ENCODE measurements around the gene ERP29.
"Not testable (repeated sequence)": the region's sequence is repeated elsewhere in the genome, so short reads cannot be mapped to it uniquely, and the experiment has no call there.

ERP29 gene

DNA sequence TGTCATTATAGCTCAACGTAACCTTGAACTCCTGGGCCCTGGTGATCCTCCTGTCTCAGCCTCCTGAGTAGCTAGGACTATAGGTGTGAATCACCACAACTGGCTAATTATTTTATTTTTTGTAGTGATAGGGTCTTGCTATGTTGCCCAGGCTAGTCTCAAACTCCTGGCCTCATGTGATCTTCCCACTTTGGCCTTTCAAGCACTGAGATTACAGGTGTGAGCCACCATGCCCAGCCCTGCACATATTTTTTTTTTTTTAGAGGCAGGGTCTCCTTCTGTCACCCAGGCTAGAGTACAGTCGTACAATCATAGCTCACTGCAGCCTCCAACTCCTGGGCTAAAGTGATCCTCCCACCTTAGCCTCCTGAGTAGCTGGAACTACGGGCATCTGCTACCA is 9.2 kb upstream of the ERP29 start:
- no peak for DNase-seq (ENCODE audit: low read depth)

DNA sequence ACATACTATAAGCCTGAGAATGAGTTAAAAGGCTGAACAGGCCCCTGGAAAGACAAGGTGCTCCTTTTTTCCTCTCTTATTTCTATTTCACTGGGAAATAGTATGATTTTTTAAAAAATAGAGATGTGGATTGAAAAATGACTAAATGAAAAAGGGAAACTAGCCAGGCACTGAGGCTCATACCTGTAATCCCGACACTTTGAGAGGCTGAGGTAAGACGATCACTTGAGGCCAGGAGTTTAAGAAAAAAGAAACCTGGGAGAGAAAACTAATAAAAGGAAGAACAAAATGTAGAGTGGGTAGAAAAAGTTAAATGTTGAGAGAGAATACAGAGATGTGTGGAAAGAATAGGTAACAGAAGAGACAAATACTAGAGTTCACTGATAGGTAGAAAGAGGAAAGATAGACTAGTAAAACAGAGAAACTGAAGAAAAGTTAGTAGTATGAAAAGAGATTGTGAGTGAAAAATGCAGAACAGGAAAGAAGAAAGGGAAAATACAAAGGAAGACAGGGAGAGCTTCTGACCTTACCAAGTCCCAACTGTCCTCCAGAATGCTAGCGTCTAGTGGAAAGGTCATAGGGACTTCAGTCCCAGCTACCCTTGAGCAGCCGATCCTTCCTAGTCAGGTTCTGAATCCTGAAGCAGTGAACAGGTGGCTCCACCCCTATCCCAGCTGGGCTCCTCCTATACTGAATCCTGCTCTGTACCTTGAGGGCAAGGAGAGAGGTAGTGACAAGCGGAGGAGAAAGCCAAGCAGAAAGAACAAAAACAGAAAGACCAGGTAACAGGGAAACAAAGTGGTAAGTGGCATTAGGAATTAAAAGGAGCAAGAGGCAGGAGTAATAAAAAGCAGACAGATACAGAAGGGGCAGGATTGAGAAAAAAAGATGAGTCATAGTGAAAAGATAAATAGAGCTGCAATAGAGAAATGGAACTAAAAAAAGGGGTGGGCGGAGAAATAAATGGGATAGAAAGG is 7.5 kb upstream of the ERP29 start:
- no peak for DNase-seq (ENCODE audit: low read depth)

DNA sequence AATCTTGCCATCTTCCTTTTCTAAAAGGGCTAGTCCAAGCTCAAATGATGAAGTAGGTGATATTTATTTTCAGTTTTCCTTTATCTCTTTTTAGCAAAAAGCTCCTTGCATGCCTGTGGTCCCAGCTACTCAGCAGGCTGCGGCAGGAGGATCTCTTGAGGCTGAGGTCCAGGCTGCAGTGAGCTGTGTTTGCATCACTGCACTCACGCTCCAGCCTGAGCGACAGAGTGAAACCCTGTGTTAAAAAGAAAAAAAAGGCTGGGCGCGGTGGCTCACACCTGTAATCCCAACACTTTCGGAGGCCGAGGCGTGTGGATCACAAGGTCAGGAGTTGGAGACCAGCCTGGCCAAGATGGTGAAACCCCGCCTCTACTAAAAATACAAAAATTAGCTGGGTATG is 5.3 kb upstream of the ERP29 start:
- no peak for DNase-seq (ENCODE audit: low read depth)

DNA sequence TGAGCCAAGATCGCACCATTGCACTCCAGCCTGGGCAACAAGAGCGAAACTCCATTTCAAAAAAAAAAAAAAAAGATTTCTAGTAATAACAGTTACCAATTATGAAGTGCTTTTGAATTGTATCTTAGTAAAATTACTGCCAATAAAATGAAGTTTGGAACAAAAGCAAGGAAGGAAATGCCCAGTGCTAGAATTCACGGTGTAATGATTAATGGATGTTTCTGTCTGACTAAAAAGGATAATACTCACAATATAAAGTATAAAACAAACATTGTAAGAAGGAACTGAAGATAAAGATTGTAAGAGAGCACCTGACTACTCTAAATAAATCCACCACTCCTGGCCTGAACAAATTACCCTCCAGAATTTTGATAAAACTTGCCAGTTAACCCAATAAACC is 4.3 kb upstream of the ERP29 start:
- DNase-seq (ENCODE audit: low read depth), result no peak

DNA sequence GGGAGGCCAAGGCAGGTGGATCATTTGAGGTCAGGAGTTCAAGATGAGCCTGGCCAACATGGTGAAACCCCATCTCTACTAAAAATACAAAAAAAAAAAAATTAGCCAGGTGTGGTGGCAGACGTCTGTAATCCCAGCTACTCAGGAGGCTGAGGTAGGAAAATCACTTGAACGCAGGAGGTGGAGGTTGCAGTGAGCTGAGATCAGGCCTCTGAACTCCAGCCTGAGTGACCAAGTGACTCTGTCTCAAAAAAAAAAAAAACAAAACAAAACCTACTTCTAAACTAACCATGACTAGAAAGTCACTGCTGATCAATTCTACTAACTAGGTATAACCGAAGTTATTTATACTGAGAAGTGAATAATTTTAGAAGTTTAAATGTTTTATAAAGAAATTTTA is 3.6 kb upstream of the ERP29 start:
- DNase-seq (ENCODE audit: low read depth), result not testable (repeated sequence)

DNA sequence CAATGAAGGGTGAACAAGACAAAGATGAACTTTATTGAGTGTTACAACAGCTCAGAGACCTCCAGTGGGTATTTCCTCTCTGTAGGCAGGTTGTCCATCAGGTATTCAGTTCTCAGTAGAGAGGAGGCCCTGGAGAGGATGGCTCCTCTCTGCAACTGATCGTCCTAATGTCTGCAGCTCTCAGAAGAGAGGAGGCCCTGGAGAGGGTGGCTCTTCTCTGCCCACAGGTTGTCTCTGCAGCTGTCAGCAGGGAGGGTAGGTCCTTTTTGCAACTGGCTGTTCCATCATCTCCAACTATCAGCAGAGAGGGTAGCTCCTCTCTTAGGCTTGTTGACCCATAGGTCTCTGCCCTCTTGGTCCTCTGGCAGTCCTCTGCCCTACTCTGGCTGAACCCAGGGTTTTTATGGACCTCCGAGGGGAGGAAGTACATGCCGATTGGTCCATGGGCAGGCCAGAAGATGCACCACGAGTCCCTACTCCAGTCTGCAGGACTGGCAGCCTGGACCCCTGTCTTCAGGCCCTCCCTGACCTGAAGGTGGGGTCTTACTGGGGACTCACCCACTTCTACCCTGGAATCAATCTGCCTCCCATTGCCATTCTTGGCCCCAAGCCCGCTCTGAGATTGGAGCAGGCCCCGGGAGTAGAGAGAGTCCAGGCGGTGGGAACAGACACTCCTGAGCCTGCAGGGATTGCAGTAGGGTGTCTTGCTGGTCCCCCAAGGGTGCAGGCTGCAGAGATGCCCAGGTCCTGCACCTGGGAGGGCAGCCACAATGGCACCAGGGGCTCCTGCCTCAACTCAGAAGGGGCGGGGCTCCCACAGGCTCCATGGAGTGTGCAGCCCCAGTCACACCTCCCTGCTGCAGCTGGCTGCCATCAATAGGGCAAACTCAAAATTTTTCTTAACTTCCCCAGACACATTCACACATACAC is 2.5 kb upstream of the ERP29 start:
- DNase-seq (ENCODE audit: low read depth), result no peak

DNA sequence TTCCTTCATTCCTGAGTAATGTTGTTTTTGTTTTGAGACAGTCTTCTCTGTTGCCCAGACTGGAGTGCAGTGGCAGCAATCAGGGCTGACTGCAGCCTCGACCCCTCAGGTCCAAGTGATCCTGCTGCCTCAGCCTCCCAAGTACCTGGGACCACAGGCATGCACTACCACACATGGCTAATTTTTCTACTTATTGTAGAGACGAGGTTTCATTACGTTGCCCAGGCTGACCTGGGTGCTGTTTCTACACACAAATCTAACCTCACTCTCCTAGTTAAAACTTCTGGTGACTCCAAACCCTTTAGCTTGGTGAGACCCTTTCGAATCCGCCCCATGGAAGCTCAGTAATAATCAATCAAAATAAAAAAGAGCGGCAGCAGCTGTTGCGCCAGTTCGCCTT is 1.5 kb upstream of the ERP29 start:
- no peak for DNase-seq (ENCODE audit: low read depth)

DNA sequence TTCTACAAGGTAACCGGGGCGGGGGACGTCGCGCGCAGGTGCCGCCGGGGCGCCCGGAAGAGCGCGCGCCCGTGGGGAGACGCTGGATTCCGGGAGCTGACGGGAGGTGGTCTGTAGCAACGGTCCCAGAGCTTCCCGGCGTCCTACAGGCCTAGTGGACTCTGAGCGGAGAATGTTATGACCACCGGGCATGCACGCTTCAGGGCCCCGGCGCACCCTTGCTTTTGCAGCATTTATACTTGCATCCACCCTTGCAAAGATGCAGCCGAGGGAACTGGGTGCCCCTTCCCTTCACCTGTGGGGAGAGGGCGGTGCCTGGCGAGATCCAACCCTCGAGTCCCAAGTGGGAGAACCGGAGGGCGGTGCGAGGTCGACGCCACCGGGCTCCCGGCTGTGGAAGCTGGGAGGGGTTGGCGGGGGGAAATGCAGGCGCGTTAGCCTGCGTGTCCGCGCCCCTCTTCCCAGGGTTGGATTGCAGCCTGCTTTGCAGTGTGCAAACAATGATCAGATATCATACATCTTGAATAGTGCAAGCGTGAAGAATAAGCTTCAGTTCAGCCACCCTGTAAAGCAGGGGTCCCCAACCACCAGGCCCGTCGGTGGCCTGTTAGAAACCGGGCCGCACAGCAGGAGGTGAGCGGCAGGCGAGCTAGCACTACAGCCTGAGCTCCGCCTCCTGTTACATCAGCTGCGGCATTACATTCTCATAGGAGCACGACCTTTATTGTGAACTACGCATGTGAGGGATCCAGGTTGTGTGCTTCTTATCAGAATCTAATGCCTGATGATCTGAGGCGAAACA is 576 bp downstream of the ERP29 start:
- peak; percentile 42 for DNase-seq (ENCODE audit: low read depth)

DNA sequence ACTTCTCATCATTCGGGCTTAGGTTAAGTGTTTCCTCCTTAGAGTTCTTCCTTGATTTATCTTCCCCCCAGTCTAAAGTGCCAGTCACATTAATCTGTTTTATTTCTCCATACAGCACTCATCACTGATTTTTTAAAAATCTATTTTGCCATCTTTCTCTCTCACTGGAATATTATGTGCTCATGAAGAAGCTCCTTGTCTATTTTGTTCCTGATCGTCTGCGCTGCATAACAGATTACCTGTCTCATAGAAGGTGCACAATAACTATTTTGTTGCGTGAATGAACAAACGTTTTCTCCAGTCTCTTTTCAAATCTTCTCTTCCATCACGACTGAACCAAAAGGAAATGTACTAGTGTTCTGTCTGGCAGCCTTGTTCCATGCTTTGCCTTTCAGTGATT is 2.7 kb downstream of the ERP29 start:
- no peak for DNase-seq (ENCODE audit: low read depth)

DNA sequence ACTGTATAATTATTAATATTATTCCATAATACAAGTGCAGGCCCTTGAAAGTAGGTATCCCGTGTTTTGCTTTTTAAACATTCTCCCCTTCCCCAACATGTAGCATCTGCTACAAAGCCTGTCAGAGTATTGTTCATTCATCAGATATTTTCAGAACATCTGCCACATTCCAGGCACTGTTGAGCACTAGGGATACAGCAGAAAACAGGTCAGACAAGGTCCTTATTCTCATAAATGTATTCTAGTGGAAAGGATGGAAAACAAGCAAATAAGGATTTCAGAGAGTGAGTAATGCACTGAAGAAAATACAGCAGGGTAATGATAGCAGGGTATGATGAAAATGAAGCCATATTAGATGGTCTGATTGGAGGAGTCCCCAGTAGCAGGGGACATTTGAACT is 3.8 kb downstream of the ERP29 start:
- no peak for DNase-seq (ENCODE audit: low read depth)

DNA sequence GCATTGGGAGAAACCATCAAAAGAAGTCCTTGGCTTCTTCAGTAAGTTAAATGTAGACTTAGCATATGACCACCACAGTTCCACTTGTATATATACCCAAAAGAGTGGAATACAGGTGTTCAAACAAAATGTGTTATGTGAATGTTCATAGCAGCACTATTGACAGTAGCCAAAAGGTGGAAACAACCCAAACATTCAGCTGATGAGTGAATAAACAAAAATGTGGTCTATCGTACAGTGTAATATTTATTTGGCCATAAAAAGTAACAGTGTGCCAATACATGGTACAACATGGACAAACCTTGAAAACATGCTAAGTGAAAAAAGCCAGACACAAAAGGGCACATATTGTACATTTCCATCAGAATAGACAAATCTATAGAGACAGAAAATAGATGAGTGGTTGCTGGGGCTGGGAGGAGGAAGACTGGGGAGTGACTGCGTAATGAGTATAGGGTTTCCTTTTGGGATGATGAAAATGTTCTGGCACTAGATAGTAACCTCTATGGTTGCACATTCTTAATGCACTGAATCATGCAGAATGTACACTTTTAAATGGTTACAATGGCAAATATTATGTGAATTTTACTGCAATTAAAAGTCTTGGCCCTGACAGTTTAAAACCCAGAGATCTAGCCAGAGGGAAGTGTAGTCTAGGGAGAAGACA is 5.5 kb downstream of the ERP29 start:
- DNase-seq (ENCODE audit: low read depth), result no peak

DNA sequence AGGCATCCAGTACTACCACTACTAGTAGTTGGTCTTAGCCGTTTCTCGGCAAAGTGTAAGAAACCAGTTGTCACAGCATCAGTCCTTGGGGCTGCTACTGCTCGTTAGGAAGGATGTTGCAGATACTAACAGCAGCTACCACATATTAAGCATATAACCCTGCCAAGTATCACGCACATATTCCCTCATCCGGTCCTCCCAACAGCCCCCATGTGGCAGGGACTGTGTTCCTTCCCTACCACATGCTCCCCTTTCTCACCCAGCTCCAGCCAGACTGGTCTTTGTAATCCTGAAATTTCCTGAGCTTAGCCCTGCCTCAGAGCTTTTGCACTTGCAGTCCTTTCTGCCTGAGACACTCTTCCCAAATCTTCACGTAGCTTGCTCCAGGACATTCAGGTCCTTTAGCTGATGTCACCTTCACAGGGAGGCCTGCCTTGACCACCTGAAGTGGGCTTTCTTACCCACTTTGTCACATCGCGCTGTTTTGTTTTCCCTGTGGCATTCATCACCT is 7.8 kb downstream of the ERP29 start:
- DNase-seq (ENCODE audit: low read depth), result no peak

DNA sequence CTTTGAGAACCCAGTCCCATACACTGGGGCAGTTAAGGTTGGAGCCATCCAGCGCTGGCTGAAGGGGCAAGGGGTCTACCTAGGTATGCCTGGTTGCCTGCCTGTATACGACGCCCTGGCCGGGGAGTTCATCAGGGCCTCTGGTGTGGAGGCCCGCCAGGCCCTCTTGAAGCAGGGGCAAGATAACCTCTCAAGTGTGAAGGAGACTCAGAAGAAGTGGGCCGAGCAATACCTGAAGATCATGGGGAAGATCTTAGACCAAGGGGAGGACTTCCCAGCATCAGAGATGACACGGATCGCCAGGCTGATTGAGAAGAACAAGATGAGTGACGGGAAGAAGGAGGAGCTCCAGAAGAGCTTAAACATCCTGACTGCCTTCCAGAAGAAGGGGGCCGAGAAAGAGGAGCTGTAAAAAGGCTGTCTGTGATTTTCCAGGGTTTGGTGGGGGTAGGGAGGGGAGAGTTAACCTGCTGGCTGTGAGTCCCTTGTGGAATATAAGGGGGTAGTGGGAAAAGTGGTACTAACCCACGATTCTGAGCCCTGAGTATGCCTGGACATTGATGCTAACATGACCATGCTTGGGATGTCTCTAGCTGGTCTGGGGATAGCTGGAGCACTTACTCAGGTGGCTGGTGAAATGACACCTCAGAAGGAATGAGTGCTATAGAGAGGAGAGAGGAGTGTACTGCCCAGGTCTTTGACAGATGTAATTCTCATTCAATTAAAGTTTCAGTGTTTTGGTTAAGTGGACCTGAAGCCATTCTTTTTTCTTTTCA is 9.2 kb downstream of the ERP29 start:
- no peak for DNase-seq (ENCODE audit: low read depth)

DNA sequence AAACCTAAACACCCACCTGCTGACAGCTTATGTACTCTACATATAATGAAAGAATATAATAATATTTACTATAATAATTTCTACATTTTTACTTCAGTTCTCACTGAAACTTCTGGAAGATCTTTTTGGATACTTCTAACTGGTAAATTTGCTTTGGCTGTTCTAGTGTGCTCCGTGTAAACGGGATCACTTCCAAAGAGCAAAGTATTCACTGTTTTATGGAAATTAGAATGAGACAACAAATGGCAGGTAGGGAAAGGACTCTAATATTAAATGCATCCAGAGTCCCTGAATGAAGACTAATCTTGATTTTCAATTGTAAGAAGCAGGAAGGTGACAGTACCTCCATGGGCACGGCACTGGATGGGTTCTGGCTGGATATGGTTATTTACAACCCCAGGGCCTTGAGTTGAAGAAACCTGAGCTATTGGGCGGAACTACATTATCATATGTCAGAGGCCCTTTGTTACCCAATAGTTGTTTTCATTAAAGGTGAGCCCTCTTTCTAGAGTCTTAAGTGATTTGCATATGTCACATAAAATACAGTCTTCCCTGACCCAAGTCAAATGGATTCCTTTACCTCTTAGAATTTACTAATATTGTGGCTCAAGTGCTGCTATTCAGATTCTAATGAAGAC is 10.7 kb downstream of the ERP29 start:
- DNase-seq (ENCODE audit: low read depth), result no peak

DNA sequence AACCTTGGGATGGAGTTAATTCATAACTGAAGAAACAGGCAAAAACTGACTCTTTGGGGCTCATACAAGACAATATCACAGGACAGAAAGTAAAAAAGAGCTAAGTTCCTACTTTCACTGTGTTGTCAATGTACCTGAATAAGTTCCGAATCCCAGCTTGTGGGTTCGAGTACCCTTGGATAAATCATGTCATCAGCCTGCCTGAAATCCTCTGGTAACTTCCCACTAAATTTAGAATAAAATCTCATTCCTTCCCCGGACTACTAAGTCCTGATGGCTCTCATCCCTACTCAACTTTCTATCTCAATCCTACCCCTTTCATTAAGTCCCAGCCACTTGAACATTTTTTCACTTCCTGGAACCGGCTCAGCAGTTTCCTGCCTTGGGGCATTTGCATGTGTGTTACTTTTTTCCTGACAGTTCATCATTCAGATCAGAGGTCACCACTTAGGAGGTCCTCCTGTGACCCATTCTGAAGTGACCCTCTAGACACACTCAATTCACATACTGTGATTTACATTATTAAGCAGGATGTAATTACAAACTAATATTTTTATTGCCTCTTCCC is 12.7 kb downstream of the ERP29 start:
- no peak for DNase-seq (ENCODE audit: low read depth)

DNA sequence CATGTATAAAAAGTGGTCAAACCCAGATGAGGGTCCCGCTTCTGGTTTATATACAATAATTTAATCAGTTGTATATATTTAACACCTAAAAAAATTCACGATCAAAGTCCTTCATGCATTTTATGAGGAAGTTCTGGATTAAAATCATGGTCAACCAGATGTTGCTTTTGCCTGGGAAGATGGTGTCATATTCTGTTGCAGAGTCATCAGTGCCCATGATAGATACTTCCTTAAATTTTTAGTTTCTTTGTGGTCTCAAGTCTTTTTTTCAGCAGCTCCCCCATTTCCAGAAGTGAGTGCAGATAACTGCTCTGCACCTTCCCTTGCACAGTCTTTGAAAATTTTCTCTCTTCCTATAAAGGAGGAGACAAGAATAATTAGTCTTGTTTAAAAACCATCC is 16.1 kb downstream of the ERP29 start:
- DNase-seq (ENCODE audit: low read depth), result no peak

DNA sequence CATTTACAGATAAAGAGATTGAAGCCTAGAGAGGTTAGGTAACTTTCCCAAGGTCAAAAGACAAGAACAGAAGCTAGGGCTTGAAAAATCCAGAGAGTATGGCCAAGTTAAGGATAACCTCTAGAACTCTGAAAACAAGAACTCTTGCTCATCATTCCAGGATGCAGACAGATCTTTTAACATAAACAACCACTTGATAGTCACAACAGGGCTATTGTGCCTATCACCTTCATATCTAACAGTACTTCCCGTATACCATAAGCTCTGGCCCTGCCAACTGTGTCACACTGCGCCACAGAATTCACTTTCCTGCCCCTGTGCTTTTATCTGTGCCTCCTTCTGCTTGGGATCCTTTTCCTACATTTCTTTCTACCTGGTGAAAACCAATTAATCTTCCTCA is 18.2 kb downstream of the ERP29 start:
- no peak for DNase-seq (ENCODE audit: low read depth)

DNA sequence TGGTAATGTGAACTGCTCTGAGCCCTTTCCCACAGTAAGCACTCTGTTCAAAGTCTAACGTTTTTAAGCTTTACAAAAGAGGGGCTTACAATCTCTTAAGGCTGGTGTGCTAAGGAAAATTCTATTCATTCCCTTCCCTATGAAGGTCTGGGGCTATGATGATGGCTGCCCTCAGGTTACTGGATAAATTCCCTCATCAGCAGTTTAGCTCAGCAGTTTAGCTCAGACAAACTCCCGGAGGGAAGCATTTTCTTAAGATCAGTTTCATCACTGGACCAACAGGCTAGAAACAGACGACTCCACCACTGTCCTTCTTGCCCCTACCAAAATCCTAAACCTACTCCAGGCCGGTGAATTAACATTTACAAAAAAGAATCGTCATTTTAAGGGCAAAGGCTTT is 19.1 kb downstream of the ERP29 start:
- DNase-seq (ENCODE audit: low read depth), result no peak

DNA sequence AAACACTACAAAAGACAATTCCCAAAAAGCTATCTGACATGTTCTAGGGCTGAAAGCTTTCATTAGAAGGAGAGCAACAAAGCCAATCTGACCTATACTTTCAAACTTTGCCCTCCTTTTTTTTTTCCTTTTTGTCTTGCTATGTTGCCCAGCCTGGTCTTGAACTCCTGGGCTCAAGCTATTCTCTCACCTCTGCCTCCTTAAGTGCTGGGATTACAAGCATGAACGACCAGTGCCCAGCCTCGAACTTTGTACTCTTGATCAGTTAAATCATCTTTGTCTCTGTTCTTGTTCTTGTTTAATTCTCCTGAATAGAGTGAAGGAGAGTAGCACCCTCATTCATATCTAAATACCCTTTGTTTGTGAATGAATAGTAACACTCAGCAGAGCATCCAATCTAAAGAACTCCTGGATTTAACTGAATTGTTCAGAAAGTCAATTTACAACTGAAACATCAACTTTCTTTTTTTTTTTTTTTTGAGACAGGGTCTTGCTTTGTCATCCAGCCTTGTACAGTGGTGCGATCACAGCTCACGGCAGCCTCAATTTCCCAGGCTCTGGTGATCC is 22.1 kb downstream of the ERP29 start:
- no peak for DNase-seq (ENCODE audit: low read depth)
